ENCODE data around the gene WWC2.

DNA sequence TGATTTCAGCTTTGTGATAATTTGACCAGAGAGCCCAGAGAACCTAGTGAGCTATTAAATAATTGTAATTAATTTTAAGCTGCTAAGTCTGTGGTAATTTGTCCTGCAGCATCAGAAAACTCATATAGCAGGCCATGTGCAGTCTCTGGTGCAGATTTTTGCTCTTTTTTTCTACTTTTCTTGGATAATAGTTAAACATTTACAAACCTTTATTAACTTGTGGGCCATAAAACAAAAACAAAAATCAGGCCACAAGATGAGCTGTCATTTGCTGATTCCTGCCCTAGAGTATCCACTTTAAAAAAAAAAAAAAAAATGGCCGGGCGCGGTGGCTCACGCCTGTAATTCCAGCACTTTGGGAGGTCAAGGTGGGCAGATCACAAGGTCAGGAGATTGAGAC lies 121.2 kb downstream of the WWC2 start:
- TF ChIP-seq CTCF (conservative IDR thresholded peaks at IDR 0.05; ENCODE audit: low read length) (no peak), EZH2phosphoT487 (IDR thresholded peaks at IDR 0.05; ENCODE audit: borderline replicate concordance, low read depth, low read length) (no peak)
